ENCODE results near the gene ZNF2. TPM values are rescaled to one million over a fixed set of nuclear protein-coding genes. Genes with fewer than 3 reads are reported as not detected.
A peak's percentile ranks its signal among the peaks of the same experiment; 100 is the strongest.

ZNF2 gene
- total and polyA plus RNA-seq, 2 of the 13 experiments (the other 11 are each of a cell fraction or from before 2014, with no cell fraction given), result 4.3 to 6.1 TPM

DNA sequence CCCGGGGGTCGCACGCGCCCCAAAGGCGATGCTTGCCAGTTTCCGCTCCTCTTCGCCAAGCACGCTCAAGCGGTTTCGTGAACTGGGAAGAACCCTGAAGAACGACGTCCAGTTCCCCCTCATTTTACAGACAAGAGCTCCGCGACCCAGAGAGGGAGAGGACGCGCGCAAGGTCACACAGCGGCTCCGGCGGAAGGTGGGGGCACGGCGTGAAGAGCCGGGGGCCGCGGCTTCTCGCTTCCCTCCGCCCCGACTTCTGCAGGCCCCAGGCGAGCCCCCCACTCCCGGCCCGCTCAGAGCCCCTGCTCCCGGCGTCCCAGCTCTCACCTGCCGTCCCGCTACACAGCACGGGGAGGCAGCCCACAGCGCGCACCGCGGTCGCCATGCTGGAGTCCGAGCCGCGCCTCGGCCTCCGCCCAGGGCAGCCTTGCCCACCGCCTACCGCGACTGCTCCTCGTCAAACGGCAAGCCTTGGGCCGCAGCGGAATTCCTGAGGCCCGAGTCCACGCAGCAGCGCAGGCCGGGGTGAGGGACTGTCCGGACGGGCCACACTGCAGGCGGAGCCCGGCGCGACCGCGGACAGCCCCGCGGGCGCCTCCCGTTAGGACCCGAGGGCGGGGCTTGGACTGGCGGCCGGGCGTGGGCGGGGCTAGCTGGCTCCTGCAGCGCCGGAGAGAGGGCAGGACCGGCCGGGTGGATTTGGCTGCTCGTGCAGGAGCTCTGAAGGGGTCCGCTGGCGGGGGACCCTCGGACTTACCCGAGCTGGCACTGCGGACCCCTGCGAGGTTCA is 44.0 kb upstream of the ZNF2 start, which contains the start of gene MRPS5 (continued):
- no peak for TF ChIP-seq ZNF282 (IDR thresholded peaks at IDR 0.05; ENCODE audit: partially characterized antibody)
- peak; percentile 99 for TF ChIP-seq ZNF335 (CRISPR knock-in tag; IDR thresholded peaks at IDR 0.05)
- TF ChIP-seq ZNF496 (CRISPR knock-in tag; IDR thresholded peaks at IDR 0.05; ENCODE audit: insufficient replicate concordance), result no peak
- TF ChIP-seq ZNF160 (CRISPR knock-in tag; IDR thresholded peaks at IDR 0.05), result peak; percentile 42; the same call in 1 of the 2 replicates
- no peak for TF ChIP-seq ZNF20 (CRISPR knock-in tag; IDR thresholded peaks at IDR 0.05)
- peak; percentile 99 for TF ChIP-seq ZMYM3 (CRISPR knock-in tag; IDR thresholded peaks at IDR 0.05)
- TF ChIP-seq ZC3H13 (CRISPR knock-in tag; IDR thresholded peaks at IDR 0.05), result peak; percentile 46; the same call in 1 of the 2 replicates
- TF ChIP-seq, protein P1, sequence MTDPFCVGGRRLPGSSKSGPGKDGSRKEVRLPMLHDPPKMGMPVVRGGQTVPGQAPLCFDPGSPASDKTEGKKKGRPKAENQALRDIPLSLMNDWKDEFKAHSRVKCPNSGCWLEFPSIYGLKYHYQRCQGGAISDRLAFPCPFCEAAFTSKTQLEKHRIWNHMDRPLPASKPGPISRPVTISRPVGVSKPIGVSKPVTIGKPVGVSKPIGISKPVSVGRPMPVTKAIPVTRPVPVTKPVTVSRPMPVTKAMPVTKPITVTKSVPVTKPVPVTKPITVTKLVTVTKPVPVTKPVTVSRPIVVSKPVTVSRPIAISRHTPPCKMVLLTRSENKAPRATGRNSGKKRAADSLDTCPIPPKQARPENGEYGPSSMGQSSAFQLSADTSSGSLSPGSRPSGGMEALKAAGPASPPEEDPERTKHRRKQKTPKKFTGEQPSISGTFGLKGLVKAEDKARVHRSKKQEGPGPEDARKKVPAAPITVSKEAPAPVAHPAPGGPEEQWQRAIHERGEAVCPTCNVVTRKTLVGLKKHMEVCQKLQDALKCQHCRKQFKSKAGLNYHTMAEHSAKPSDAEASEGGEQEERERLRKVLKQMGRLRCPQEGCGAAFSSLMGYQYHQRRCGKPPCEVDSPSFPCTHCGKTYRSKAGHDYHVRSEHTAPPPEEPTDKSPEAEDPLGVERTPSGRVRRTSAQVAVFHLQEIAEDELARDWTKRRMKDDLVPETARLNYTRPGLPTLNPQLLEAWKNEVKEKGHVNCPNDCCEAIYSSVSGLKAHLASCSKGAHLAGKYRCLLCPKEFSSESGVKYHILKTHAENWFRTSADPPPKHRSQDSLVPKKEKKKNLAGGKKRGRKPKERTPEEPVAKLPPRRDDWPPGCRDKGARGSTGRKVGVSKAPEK (CRISPR knock-in tag; IDR thresholded peaks at IDR 0.05; ENCODE audit: borderline replicate concordance), result no peak
- no peak for TF ChIP-seq ZBTB7A (CRISPR knock-in tag; IDR thresholded peaks at IDR 0.05)
- peak; percentile 97 for TF ChIP-seq HDAC1 (CRISPR knock-in tag; IDR thresholded peaks at IDR 0.05)
- TF ChIP-seq HNRNPL (IDR thresholded peaks at IDR 0.05; ENCODE audit: low read depth, low read length), result 0 out of 2 replicates have a peak, but pooled peaks have one; percentile 7
- TF ChIP-seq CHD2 (IDR thresholded peaks at IDR 0.05; ENCODE audit: low read depth, low read length), result no peak
- TF ChIP-seq EZH2 (conservative IDR thresholded peaks at IDR 0.05; ENCODE audit: low read depth, low read length), result no peak
- peak; percentile 16; the same call in 1 of the 2 replicates for TF ChIP-seq CCDC6 (CRISPR knock-in tag; IDR thresholded peaks at IDR 0.05)
- TF ChIP-seq ZNF138 (CRISPR knock-in tag; IDR thresholded peaks at IDR 0.05; ENCODE audit: low read depth), result peak; percentile 89; the same call in 1 of the 2 replicates
- TF ChIP-seq, protein P2, sequence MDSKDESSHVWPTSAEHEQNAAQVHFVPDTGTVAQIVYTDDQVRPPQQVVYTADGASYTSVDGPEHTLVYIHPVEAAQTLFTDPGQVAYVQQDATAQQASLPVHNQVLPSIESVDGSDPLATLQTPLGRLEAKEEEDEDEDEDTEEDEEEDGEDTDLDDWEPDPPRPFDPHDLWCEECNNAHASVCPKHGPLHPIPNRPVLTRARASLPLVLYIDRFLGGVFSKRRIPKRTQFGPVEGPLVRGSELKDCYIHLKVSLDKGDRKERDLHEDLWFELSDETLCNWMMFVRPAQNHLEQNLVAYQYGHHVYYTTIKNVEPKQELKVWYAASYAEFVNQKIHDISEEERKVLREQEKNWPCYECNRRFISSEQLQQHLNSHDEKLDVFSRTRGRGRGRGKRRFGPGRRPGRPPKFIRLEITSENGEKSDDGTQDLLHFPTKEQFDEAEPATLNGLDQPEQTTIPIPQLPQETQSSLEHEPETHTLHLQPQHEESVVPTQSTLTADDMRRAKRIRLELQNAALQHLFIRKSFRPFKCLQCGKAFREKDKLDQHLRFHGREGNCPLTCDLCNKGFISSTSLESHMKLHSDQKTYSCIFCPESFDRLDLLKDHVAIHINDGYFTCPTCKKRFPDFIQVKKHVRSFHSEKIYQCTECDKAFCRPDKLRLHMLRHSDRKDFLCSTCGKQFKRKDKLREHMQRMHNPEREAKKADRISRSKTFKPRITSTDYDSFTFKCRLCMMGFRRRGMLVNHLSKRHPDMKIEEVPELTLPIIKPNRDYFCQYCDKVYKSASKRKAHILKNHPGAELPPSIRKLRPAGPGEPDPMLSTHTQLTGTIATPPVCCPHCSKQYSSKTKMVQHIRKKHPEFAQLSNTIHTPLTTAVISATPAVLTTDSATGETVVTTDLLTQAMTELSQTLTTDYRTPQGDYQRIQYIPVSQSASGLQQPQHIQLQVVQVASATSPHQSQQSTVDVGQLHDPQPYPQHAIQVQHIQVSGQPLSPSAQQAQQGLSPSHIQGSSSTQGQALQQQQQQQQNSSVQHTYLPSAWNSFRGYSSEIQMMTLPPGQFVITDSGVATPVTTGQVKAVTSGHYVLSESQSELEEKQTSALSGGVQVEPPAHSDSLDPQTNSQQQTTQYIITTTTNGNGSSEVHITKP (CRISPR knock-in tag; IDR thresholded peaks at IDR 0.05; ENCODE audit: low read depth), result no peak
- peak; percentile 52; the same call in 1 of the 2 replicates for TF ChIP-seq KLF15 (CRISPR knock-in tag; IDR thresholded peaks at IDR 0.05; ENCODE audit: borderline replicate concordance)
- TF ChIP-seq SATB2 (CRISPR knock-in tag; IDR thresholded peaks at IDR 0.05), result peak; percentile 82; the same call in 1 of the 2 replicates
- TF ChIP-seq ZIK1 (CRISPR knock-in tag; IDR thresholded peaks at IDR 0.05; ENCODE audit: borderline replicate concordance, low read depth), result peak; percentile 92
- peak; percentile 99 for TF ChIP-seq DMAP1 (CRISPR knock-in tag; IDR thresholded peaks at IDR 0.05)
- TF ChIP-seq, protein P3, sequence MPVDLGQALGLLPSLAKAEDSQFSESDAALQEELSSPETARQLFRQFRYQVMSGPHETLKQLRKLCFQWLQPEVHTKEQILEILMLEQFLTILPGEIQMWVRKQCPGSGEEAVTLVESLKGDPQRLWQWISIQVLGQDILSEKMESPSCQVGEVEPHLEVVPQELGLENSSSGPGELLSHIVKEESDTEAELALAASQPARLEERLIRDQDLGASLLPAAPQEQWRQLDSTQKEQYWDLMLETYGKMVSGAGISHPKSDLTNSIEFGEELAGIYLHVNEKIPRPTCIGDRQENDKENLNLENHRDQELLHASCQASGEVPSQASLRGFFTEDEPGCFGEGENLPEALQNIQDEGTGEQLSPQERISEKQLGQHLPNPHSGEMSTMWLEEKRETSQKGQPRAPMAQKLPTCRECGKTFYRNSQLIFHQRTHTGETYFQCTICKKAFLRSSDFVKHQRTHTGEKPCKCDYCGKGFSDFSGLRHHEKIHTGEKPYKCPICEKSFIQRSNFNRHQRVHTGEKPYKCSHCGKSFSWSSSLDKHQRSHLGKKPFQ (CRISPR knock-in tag; IDR thresholded peaks at IDR 0.05; ENCODE audit: insufficient replicate concordance), result peak; percentile 54
- TF ChIP-seq MZF1 (CRISPR knock-in tag; IDR thresholded peaks at IDR 0.05; ENCODE audit: borderline replicate concordance), result no peak

Measured in HepG2 (cell line).